PC-9 (cell line): Measurements from ENCODE around the gene CCNL2.

Source experiments
- CTCF ChIP-seq: fragments of 200-600 bp; sonication (generic); conservative IDR thresholded peaks from 2 replicates; pipeline ENCODE4 v1.6.1; 2017; ENCODE audit warnings: mixed run types, antibody characterized with exemption, mild to moderate bottlenecking, moderate library complexity
- EZH2 ChIP-seq: fragments of 200-600 bp; sonication (generic); IDR thresholded peaks from 2 replicates; pipeline ENCODE4 v1.8.0; 2017; ENCODE audit warnings: antibody characterized with exemption, low read depth

- TF ChIP-seq CTCF (no peak), EZH2 (no peak)
Measured at GRCh38 chr1:1432274-1432950, 33.3 kb upstream of the CCNL2 start.
